Mesendoderm (in vitro differentiated cells): ENCODE results near the gene ATP7B.

Experiments
- DNase-seq: peaks from one replicate; pipeline ENCODE4 v3.0.0; 2013
- H2AK5ac ChIP-seq: 2 replicates; pipeline ENCODE4 v1.6.1; 2013; ENCODE audit warnings: low read length, inconsistent platforms
- H2BK120ac ChIP-seq: 2 replicates; pipeline ENCODE4 v1.6.1; 2013; ENCODE audit warnings: low read depth, mild to moderate bottlenecking, low read length, moderate library complexity, mixed read lengths
- H2BK15ac ChIP-seq: replicated peaks from 2 replicates; pipeline ENCODE4 v1.6.1; 2013; ENCODE audit warnings: low read depth, mild to moderate bottlenecking, moderate library complexity
- H2BK5ac ChIP-seq: 2 replicates; pipeline ENCODE4 v1.6.1; 2013; ENCODE audit warnings: low read length, inconsistent platforms
- H3K18ac ChIP-seq: 2 replicates; pipeline ENCODE4 v1.6.1; 2013; ENCODE audit warnings: mild to moderate bottlenecking, low read length, mixed read lengths
- H3K23ac ChIP-seq: one replicate; pipeline ENCODE4 v1.6.1; 2013; ENCODE audit warnings: low read length
- H3K27ac ChIP-seq: 2 replicates; pipeline ENCODE4 v1.5.1; 2013; ENCODE audit warnings: low read depth, mild to moderate bottlenecking, inconsistent platforms, low read length, moderate library complexity
- H3K27me3 ChIP-seq: 2 replicates; pipeline ENCODE4 v1.6.1; 2013; ENCODE audit warnings: low read length, control low read depth, mild to moderate bottlenecking, inconsistent platforms; ENCODE audit not compliant: insufficient read depth, poor library complexity
- H3K36me3 ChIP-seq: 2 replicates; pipeline ENCODE4 v1.6.1; 2013; ENCODE audit warnings: low read length, inconsistent platforms; ENCODE audit not compliant: control insufficient read depth, insufficient read depth
- H3K4ac ChIP-seq: one replicate; pipeline ENCODE4 v1.6.1; 2013; ENCODE audit warnings: low read depth, mild to moderate bottlenecking, low read length, moderate library complexity
- H3K4me1 ChIP-seq: 2 replicates; pipeline ENCODE4 v1.6.1; 2013; ENCODE audit warnings: low read depth, low read length, inconsistent platforms; ENCODE audit not compliant: control insufficient read depth
- H3K4me2 ChIP-seq: 2 replicates; pipeline ENCODE4 v1.6.1; 2013; ENCODE audit warnings: low read length
- H3K4me3 ChIP-seq: 2 replicates; pipeline ENCODE4 v1.5.1; 2013; ENCODE audit warnings: mild to moderate bottlenecking, low read length
- H3K56ac ChIP-seq: one replicate; pipeline ENCODE4 v1.6.1; 2013; ENCODE audit warnings: low read length
- H3K79me1 ChIP-seq: 2 replicates; pipeline ENCODE4 v1.6.1; 2013; ENCODE audit warnings: low read length, inconsistent platforms
- H3K79me2 ChIP-seq: 2 replicates; pipeline ENCODE4 v1.6.1; 2013; ENCODE audit warnings: mild to moderate bottlenecking, low read length; ENCODE audit not compliant: control insufficient read depth, insufficient read depth
- H3K9ac ChIP-seq: 2 replicates; pipeline ENCODE4 v1.6.1; 2013; ENCODE audit warnings: low read length, inconsistent platforms
- H4K5ac ChIP-seq: one replicate; pipeline ENCODE4 v1.6.1; 2013; ENCODE audit warnings: low read length
- H4K8ac ChIP-seq: one replicate; pipeline ENCODE4 v1.6.1; 2013; ENCODE audit warnings: low read depth, mild to moderate bottlenecking, control low read depth, low read length, moderate library complexity
- WGBS: extraction: QIAGEN DNeasy Blood & Tissue Kit; methylation state at CpG from one replicate; pipeline ENCODE4 v1.1.7; 2013; ENCODE audit warnings: low lambda C conversion rate, missing lambda C conversion rate; ENCODE audit not compliant: insufficient coverage; ENCODE audit errors: extremely low coverage; 5-methylcytosine and 5-hydroxymethylcytosine counted together

The ATP7B gene

DNA sequence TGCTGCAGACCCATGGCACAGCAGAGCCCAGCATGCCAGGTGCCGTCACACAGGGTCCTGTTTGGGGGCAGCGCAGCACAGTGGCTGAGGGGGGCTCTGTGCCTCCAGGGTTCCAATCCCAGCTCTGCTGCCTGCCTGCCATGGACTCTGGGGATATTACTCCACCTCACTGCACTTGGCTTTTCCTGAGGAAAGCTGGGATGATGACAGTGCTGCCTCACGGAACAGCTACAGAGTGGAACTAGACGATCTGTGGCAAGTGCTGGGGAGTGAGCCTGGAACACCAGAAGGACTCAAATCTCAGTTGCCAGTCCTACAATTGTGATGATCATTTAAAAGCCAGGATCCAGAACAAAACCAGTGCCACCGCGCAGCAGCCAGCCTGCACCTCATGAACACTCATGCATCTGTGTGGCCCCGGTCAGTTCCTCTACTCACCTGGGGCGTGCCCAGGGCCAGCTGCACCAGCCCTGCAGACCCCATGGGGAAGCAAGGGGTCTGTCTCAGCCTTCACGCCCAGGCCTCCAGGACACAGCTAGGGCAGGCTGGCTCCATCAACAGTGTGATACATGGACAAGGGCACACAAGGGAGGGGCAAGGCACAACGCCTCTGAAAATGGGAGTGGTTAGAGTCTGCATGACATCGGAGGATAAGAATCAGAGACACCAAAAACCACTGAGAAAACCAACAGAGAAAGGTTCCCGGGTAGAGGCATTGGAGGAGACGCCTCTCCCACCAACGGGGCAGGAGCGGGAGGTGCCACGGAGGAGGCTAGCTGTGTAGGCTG, 55.2 kb downstream of the ATP7B start:
- Histone ChIP-seq H3K23ac (no peak overlapping the region), H3K4me3 (no peak overlapping the region), H3K18ac (no peak overlapping the region)

DNA sequence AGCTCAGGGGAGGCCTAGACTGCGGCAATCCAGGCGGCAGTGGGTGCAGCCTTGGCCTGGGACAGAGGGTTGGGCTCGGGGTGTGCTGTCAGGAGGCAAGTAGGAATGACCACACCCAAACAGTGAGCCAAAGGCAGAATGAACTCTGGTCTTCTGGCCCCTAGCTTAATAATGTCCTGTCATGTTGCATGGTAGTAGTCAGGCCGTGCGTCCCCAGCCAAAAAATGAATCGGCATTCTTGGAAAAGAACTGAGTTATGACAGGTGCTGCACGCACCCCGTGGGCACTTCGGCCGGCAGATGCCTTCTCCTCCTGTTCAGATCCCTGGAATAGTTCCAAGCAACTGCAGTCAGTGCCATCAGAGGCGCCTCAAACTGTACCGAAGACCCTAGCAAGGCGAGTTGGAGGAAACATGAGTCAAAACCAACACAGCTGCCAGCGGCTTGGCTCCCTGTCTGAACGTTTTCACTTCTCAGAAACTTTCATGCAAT, 55.9 kb downstream of the ATP7B start:
- WGBS = no CpG with 5 or more reads among the region's 15 CpGs
- DNase-seq = no peak

More for the DNA sequence above, 55.2 kb downstream of the ATP7B start:
- WGBS = no CpG with 5 or more reads among the region's 16 CpGs
- Histone ChIP-seq H3K36me3 (no peaks in the 10 kb centered on the region), H3K9ac (no peak overlapping the region), H3K79me1 (no peaks in the 10 kb centered on the region), H2AK5ac (no peak overlapping the region), H3K79me2 (no peaks in the 10 kb centered on the region), H3K4me2 (no peak overlapping the region), H3K4ac (no peak overlapping the region), H3K56ac (no peak overlapping the region), H4K5ac (no peak overlapping the region), H3K27me3 (no peaks in the 10 kb centered on the region), H2BK15ac (no peak overlapping the region), H2BK120ac (no peak overlapping the region), H2BK5ac (no peak overlapping the region), H4K8ac (no peak overlapping the region), H3K27ac (no peak overlapping the region), H3K4me1 (no peaks in the 10 kb centered on the region)
- peak; percentile 20 for DNase-seq

GRCh38 chr13:51953347-51954195, 57.7 kb downstream of the ATP7B start:
- no peak overlapping the region for H4K5ac ChIP-seq
- no peak overlapping the region for H3K18ac ChIP-seq
- no peak overlapping the region for H2BK5ac ChIP-seq
- no peak overlapping the region for H2BK120ac ChIP-seq
- no peaks in the 10 kb centered on the region for H3K27me3 ChIP-seq
- H3K4me2 ChIP-seq = no peak overlapping the region
- no peaks in the 10 kb centered on the region for H3K36me3 ChIP-seq
- no peaks in the 10 kb centered on the region for H3K79me2 ChIP-seq
- H4K8ac ChIP-seq = no peak overlapping the region
- no peak overlapping the region for H2AK5ac ChIP-seq
- no peaks in the 10 kb centered on the region for H3K79me1 ChIP-seq
- no peak overlapping the region for H3K4me3 ChIP-seq
- H3K4me1 ChIP-seq = no peaks in the 10 kb centered on the region
- no peak overlapping the region for H3K4ac ChIP-seq
- no peak overlapping the region for H3K9ac ChIP-seq
- H3K27ac ChIP-seq = no peak overlapping the region
- H3K56ac ChIP-seq = no peak overlapping the region
- no peak overlapping the region for H2BK15ac ChIP-seq
- no peak overlapping the region for H3K23ac ChIP-seq
- no CpG with 5 or more reads among the region's 3 CpGs for WGBS
- DNase-seq = no peak

More for the DNA sequence above, 55.9 kb downstream of the ATP7B start:
- no peak overlapping the region for H3K4ac ChIP-seq
- no peak overlapping the region for H2BK15ac ChIP-seq
- no peak overlapping the region for H3K9ac ChIP-seq
- no peak overlapping the region for H3K27ac ChIP-seq
- H2BK5ac ChIP-seq = no peak overlapping the region
- H3K56ac ChIP-seq = no peak overlapping the region
- H4K5ac ChIP-seq = no peak overlapping the region
- H3K4me3 ChIP-seq = no peak overlapping the region
- H2BK120ac ChIP-seq = no peak overlapping the region
- H3K79me2 ChIP-seq = no peaks in the 10 kb centered on the region
- no peak overlapping the region for H4K8ac ChIP-seq
- no peak overlapping the region for H3K18ac ChIP-seq
- no peak overlapping the region for H3K23ac ChIP-seq
- H3K79me1 ChIP-seq = no peaks in the 10 kb centered on the region
- no peak overlapping the region for H2AK5ac ChIP-seq
- no peaks in the 10 kb centered on the region for H3K4me1 ChIP-seq
- no peaks in the 10 kb centered on the region for H3K36me3 ChIP-seq
- no peak overlapping the region for H3K4me2 ChIP-seq
- H3K27me3 ChIP-seq = no peaks in the 10 kb centered on the region

DNA sequence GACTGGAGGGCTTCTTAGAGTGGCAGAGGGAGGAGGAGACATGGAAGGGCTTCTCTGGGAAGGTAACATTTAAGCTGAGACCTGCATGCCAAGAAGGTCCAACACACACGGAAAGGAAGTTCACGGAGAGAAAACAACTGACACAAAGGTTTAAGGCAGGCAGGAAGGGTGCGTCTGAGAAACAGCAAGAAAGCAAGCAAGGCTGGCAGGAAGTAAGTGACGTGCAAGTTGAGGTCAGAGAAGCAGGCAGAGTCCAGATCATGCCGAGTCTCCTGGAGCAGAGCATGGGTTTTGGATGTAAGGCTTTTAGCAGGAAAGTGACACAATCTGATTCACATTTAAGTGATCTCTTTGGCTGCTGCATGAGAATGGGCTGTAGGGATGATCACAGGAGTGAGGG, 60.5 kb downstream of the ATP7B start:
- H3K36me3 ChIP-seq = no peaks in the 10 kb centered on the region
- no peak overlapping the region for H3K56ac ChIP-seq
- WGBS = no CpG with 5 or more reads among the region's 5 CpGs
- no peak overlapping the region for H3K23ac ChIP-seq
- H3K79me2 ChIP-seq = no peaks in the 10 kb centered on the region
- H3K4me3 ChIP-seq = no peak overlapping the region
- no peak overlapping the region for H3K27ac ChIP-seq
- no peak overlapping the region for H3K4ac ChIP-seq
- H3K18ac ChIP-seq = no peak overlapping the region
- H3K4me2 ChIP-seq = no peak overlapping the region
- H2AK5ac ChIP-seq = no peak overlapping the region
- H4K5ac ChIP-seq = no peak overlapping the region
- no peak for DNase-seq
- H3K9ac ChIP-seq = no peak overlapping the region
- no peak overlapping the region for H2BK120ac ChIP-seq
- no peaks in the 10 kb centered on the region for H3K79me1 ChIP-seq
- no peak overlapping the region for H2BK15ac ChIP-seq
- H3K4me1 ChIP-seq = no peaks in the 10 kb centered on the region
- H3K27me3 ChIP-seq = no peaks in the 10 kb centered on the region
- H2BK5ac ChIP-seq = no peak overlapping the region
- no peak overlapping the region for H4K8ac ChIP-seq

- no peak for DNase-seq
- Histone ChIP-seq H4K5ac (no peak overlapping the region), H3K23ac (no peak overlapping the region), H3K27me3 (no peaks in the 10 kb centered on the region), H3K4me3 (no peak overlapping the region), H4K8ac (no peak overlapping the region), H3K79me1 (no peaks in the 10 kb centered on the region), H3K18ac (no peak overlapping the region), H3K4me1 (no peaks in the 10 kb centered on the region), H3K27ac (no peak overlapping the region), H3K56ac (no peak overlapping the region), H3K4me2 (no peak overlapping the region), H3K9ac (no peak overlapping the region), H2BK5ac (no peak overlapping the region), H3K79me2 (no peaks in the 10 kb centered on the region), H3K36me3 (no peaks in the 10 kb centered on the region), H2AK5ac (no peak overlapping the region), H2BK120ac (no peak overlapping the region), H2BK15ac (no peak overlapping the region), H3K4ac (no peak overlapping the region)
- WGBS = no CpG with 5 or more reads among the region's 15 CpGs
These were observed 65.0 kb downstream of the ATP7B start for GRCh38 chr13:51946163-51946669.
